KOPT-K1 (cell line): Measurements from ENCODE around the gene ANGPTL8.

Experiments
- H3K27ac ChIP-seq: fragments of 200-600 bp; sonication (generic); 2 replicates; pipeline ENCODE4 v1.5.1; 2016; ENCODE audit warnings: antibody characterized with exemption, mild to moderate bottlenecking, low read depth, low read length; ENCODE audit not compliant: poor library complexity, severe bottlenecking
- H3K36me3 ChIP-seq: fragments of 200-600 bp; sonication (generic); 2 replicates; pipeline ENCODE4 v1.5.1; 2017; ENCODE audit warnings: antibody characterized with exemption, mild to moderate bottlenecking, low read length, moderate library complexity; ENCODE audit not compliant: insufficient read depth
- H3K9me3 ChIP-seq: fragments of 200-600 bp; sonication (generic); 2 replicates; pipeline ENCODE4 v1.5.1; 2017; ENCODE audit warnings: antibody characterized with exemption, low read length, mild to moderate bottlenecking; ENCODE audit not compliant: insufficient read depth, poor library complexity, severe bottlenecking

The ANGPTL8 gene

GRCh38 chr19:11278670-11279069 is 39.3 kb downstream of the ANGPTL8 start:
- Histone ChIP-seq H3K27ac (no peak overlapping the region), H3K36me3 (no peaks in the 10 kb centered on the region), H3K9me3 (peaks cover 12% of the 10 kb centered on the region)

GRCh38 chr19:11279505-11280236 is 40.3 kb downstream of the ANGPTL8 start:
- H3K9me3 ChIP-seq: peaks cover 12% of the 10 kb centered on the region
- H3K36me3 ChIP-seq: no peaks in the 10 kb centered on the region
- H3K27ac ChIP-seq: no peak overlapping the region

- Histone ChIP-seq H3K36me3 (no peaks in the 10 kb centered on the region), H3K9me3 (peaks cover 10% of the 10 kb centered on the region), H3K27ac (no peak overlapping the region)
These were observed 42.1 kb downstream of the ANGPTL8 start for GRCh38 chr19:11281356-11282049.

- Histone ChIP-seq H3K27ac (no peak overlapping the region), H3K9me3 (no peaks in the 10 kb centered on the region), H3K36me3 (no peaks in the 10 kb centered on the region)
These were observed 45.1 kb downstream of the ANGPTL8 start for GRCh38 chr19:11284515-11284914.

- no peaks in the 10 kb centered on the region for H3K9me3 ChIP-seq
- H3K36me3 ChIP-seq: no peaks in the 10 kb centered on the region
- no peak overlapping the region for H3K27ac ChIP-seq
These were observed 47.0 kb downstream of the ANGPTL8 start for GRCh38 chr19:11286312-11286974.

GRCh38 chr19:11288349-11288748 is 48.9 kb downstream of the ANGPTL8 start:
- H3K9me3 ChIP-seq: no peaks in the 10 kb centered on the region
- no peaks in the 10 kb centered on the region for H3K36me3 ChIP-seq
- no peak overlapping the region for H3K27ac ChIP-seq

GRCh38 chr19:11290256-11290655 is 50.8 kb downstream of the ANGPTL8 start:
- no peaks in the 10 kb centered on the region for H3K36me3 ChIP-seq
- H3K27ac ChIP-seq: no peak overlapping the region
- H3K9me3 ChIP-seq: no peaks in the 10 kb centered on the region

- no peaks in the 10 kb centered on the region for H3K36me3 ChIP-seq
- H3K9me3 ChIP-seq: no peaks in the 10 kb centered on the region
- H3K27ac ChIP-seq: no peak overlapping the region
These were observed 52.0 kb downstream of the ANGPTL8 start for GRCh38 chr19:11291415-11291814.
